ENCODE measurements around the gene TMEM9. TPM values are rescaled to one million over a fixed set of nuclear protein-coding genes. Genes with fewer than 3 reads are reported as not detected.

Gene TMEM9
- total and polyA plus RNA-seq, 2 of the 8 experiments (the other 6 are each of a cell fraction or from before 2014, with no cell fraction given), result 79.9 to 181 TPM

- TF ChIP-seq CHD7 (IDR thresholded peaks at IDR 0.05; ENCODE audit: insufficient replicate concordance, low read length) (no peak), CHD1 (IDR thresholded peaks at IDR 0.05; ENCODE audit: low read depth, low read length) (no peak), POLR2A (IDR thresholded peaks at IDR 0.05; ENCODE audit: control extremely low read depth in 1 of 2, low read depth in 2 of 2, low read length in 2 of 2) (no peak), SAP30 (IDR thresholded peaks at IDR 0.05; ENCODE audit: insufficient read depth, insufficient replicate concordance, low read length) (no peak), KDM1A (IDR thresholded peaks at IDR 0.05; ENCODE audit: borderline replicate concordance, low read length) (no peak), KDM5A (IDR thresholded peaks at IDR 0.05; ENCODE audit: low read length) (no peak), MAX (IDR thresholded peaks at IDR 0.05) (no peak), ASH2L (IDR thresholded peaks at IDR 0.05; ENCODE audit: low read length) (no peak), CEBPB (IDR thresholded peaks at IDR 0.05; ENCODE audit: low read depth, low read length) (no peak)
Measured at GRCh38 chr1:201147396-201148015, 6.8 kb downstream of the TMEM9 start (continued).
